Neural progenitor cell (in vitro differentiated cells): ENCODE data around the gene YBX2. TPM values are rescaled to one million over a fixed set of nuclear protein-coding genes. Genes with fewer than 3 reads are reported as not detected.
"Not testable (repeated sequence)": the region's sequence is repeated elsewhere in the genome, so short reads cannot be mapped to it uniquely, and the experiment has no call there.

Source experiments
- DNase-seq: peaks from one replicate; pipeline ENCODE4 v3.0.0-alpha.2; 2016; ENCODE audit warnings: low spot score
- H2AFZ ChIP-seq: fragments of 200-600 bp; sonication (generic); replicated peaks from 2 replicates; pipeline ENCODE4 v1.6.1; 2016; ENCODE audit warnings: antibody characterized with exemption
- H3F3A ChIP-seq: fragments of 200-600 bp; sonication (generic); 2 replicates; pipeline ENCODE4 v1.6.1; 2016; ENCODE audit warnings: antibody characterized with exemption, low read depth
- H3K27ac ChIP-seq: fragments of 200-600 bp; sonication (generic); 2 replicates; pipeline ENCODE4 v1.5.1; 2016; ENCODE audit warnings: mild to moderate bottlenecking
- H3K27me3 ChIP-seq: fragments of 200-600 bp; sonication (generic); 2 replicates; pipeline ENCODE4 v1.6.1; 2016; ENCODE audit warnings: mild to moderate bottlenecking, moderate library complexity
- H3K36me3 ChIP-seq: fragments of 200-600 bp; sonication (generic); 2 replicates; pipeline ENCODE4 v1.5.1; 2016
- H3K4me1 ChIP-seq: fragments of 200-600 bp; sonication (generic); 2 replicates; pipeline ENCODE4 v1.6.1; 2016; ENCODE audit warnings: mixed run types
- H3K4me2 ChIP-seq: fragments of 200-600 bp; sonication (generic); 2 replicates; pipeline ENCODE4 v1.6.1; 2016
- H3K4me3 ChIP-seq: fragments of 200-600 bp; sonication (generic); 2 replicates; pipeline ENCODE4 v1.5.1; 2016
- H3K79me2 ChIP-seq: fragments of 200-600 bp; sonication (generic); 2 replicates; pipeline ENCODE4 v1.6.1; 2016; ENCODE audit warnings: low read depth
- H3K9ac ChIP-seq: fragments of 200-600 bp; sonication (generic); 2 replicates; pipeline ENCODE4 v1.6.1; 2016
- H3K9me3 ChIP-seq: fragments of 200-600 bp; sonication (generic); 2 replicates; pipeline ENCODE4 v1.5.1; 2016; ENCODE audit warnings: low read depth
- H4K20me1 ChIP-seq: fragments of 200-600 bp; sonication (generic); 2 replicates; pipeline ENCODE4 v1.6.1; 2016; ENCODE audit warnings: low read depth
- H3K27ac Mint-ChIP-seq: 3 replicates; pipeline ENCODE4 v1.8.0; 2021; ENCODE audit warnings: mixed read lengths
- H3K27me3 Mint-ChIP-seq: 2 replicates; pipeline ENCODE4 v1.8.0; 2022; ENCODE audit warnings: low read depth, mild to moderate bottlenecking, inconsistent platforms, moderate library complexity, mixed read lengths; ENCODE audit not compliant: insufficient read depth
- H3K36me3 Mint-ChIP-seq: 3 replicates; pipeline ENCODE4 v1.8.0; 2021; ENCODE audit warnings: mixed read lengths
- H3K4me1 Mint-ChIP-seq: 3 replicates; pipeline ENCODE4 v1.8.0; 2021; ENCODE audit warnings: mixed read lengths
- H3K4me3 Mint-ChIP-seq: 3 replicates; pipeline ENCODE4 v1.8.0; 2021; ENCODE audit warnings: mild to moderate bottlenecking, moderate library complexity, mixed read lengths
- H3K9me3 Mint-ChIP-seq: 3 replicates; pipeline ENCODE4 v1.8.0; 2020; ENCODE audit warnings: mixed read lengths
- EZH2 ChIP-seq: fragments of 200-600 bp; sonication (generic); IDR thresholded peaks from 2 replicates; pipeline ENCODE4 v1.6.1; 2017; ENCODE audit warnings: antibody characterized with exemption, mild to moderate bottlenecking, moderate library complexity
- EZH2phosphoT487 ChIP-seq: fragments of 200-600 bp; sonication (generic); IDR thresholded peaks from 2 replicates; pipeline ENCODE4 v1.6.1; 2017; ENCODE audit warnings: antibody characterized with exemption
- total RNA-seq: library from RNA; depleted of rRNA; stranded (reverse); fragments of >200 nt; gene quantifications from 2 replicates; pipeline ENCODE4 v1.2.3, GENCODE V29; 2015; ENCODE audit warnings: low replicate concordance
- TF ChIP-seq, protein P1 (sequence below): fragments of 200-600 bp; sonication (generic); IDR thresholded peaks from 2 replicates; pipeline ENCODE4 v1.5.1; 2017; ENCODE audit warnings: antibody characterized with exemption, mild to moderate bottlenecking

YBX2 gene
- total RNA-seq, 1 donor from 2014 or later: 2.7 TPM

DNA sequence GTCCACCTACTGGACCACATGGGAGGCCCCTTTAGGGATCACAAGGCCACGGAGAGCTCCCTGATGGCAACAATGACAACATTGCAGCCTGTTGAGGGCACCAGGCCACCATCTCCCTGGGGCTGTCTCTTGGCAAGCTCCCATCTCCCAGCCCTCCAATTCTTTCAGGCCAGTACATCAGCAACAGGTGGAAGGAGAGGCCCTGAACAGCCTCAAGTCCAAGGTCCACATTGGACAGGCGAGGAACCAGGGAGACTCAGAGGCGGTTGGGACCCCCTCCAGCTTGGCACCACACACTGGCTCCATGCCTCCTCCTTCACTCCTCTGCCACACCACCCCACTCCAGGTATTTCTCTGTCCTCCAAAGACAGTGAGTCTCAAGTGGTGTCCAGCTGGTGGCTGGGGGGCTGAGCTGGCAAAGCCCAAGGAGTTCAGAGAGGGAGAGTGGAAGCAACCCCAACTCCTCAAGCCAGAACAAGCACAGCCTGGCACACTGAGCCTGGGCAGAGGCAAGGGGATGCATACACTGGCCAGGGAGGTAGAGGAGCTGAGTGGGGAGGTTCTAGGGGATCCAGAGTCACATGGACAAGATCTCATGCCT lies 40.6 kb upstream of the YBX2 start:
- H3K4me2 ChIP-seq: no peak overlapping the region
- H3K4me3 Mint-ChIP-seq: peak overlapping the region; percentile 33
- H3K4me3 ChIP-seq: no peak overlapping the region
- TF ChIP-seq EZH2phosphoT487 (no peak), EZH2 (no peak)
- TF ChIP-seq, protein P1, sequence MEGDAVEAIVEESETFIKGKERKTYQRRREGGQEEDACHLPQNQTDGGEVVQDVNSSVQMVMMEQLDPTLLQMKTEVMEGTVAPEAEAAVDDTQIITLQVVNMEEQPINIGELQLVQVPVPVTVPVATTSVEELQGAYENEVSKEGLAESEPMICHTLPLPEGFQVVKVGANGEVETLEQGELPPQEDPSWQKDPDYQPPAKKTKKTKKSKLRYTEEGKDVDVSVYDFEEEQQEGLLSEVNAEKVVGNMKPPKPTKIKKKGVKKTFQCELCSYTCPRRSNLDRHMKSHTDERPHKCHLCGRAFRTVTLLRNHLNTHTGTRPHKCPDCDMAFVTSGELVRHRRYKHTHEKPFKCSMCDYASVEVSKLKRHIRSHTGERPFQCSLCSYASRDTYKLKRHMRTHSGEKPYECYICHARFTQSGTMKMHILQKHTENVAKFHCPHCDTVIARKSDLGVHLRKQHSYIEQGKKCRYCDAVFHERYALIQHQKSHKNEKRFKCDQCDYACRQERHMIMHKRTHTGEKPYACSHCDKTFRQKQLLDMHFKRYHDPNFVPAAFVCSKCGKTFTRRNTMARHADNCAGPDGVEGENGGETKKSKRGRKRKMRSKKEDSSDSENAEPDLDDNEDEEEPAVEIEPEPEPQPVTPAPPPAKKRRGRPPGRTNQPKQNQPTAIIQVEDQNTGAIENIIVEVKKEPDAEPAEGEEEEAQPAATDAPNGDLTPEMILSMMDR: no peak
- H3K4me1 Mint-ChIP-seq: peaks cover 19% of the 10 kb centered on the region
- no peak overlapping the region for H3K27ac ChIP-seq
- H3K9me3 ChIP-seq: no peaks in the 10 kb centered on the region
- no peak overlapping the region for H3K9ac ChIP-seq
- H3K36me3 Mint-ChIP-seq: no peaks in the 10 kb centered on the region
- H3K27me3 Mint-ChIP-seq: peaks cover 8% of the 10 kb centered on the region
- H4K20me1 ChIP-seq: no peaks in the 10 kb centered on the region
- no peak for DNase-seq
- no peaks in the 10 kb centered on the region for H3K36me3 ChIP-seq
- H3K4me1 ChIP-seq: peaks cover 13% of the 10 kb centered on the region
- H3F3A ChIP-seq: peaks cover 24% of the 10 kb centered on the region
- no peaks in the 10 kb centered on the region for H3K27me3 ChIP-seq
- no peaks in the 10 kb centered on the region for H3K9me3 Mint-ChIP-seq
- peak overlapping the region; percentile 72 for H3K27ac Mint-ChIP-seq
- H2AFZ ChIP-seq: no peak overlapping the region
- H3K79me2 ChIP-seq: no peaks in the 10 kb centered on the region

DNA sequence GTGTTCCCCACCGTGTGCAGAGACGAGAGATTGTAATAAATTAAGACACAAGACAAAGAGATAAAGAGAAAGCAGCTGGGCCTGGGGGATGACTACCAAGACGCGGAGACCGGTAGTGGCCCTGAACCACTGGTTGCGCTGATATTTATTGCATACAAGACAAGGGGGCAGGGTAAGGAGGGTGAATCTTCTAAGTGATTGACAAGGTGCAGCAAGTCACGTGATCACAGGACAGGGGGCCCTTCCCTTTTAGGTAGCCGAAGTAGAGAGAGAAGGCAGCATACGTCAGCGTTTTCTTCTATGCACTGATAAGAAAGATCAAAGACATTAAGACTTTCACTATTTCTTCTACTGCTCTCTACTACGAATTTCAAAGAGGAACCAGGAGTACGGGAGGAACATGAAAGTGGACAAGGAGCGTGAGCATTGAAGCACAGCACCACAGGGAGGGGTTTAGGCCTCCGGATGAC lies 38.2 kb upstream of the YBX2 start:
- H3F3A ChIP-seq: peaks cover 31% of the 10 kb centered on the region
- not testable (repeated sequence) for H3K9ac ChIP-seq, H4K20me1 ChIP-seq, H3K36me3 ChIP-seq, H3K4me3 Mint-ChIP-seq, H3K4me3 ChIP-seq, H3K27ac ChIP-seq, H2AFZ ChIP-seq, H3K27me3 ChIP-seq, H3K36me3 Mint-ChIP-seq, H3K9me3 Mint-ChIP-seq, H3K9me3 ChIP-seq, DNase-seq, H3K4me2 ChIP-seq
- H3K27ac Mint-ChIP-seq: peak overlapping the region; percentile 46
- H3K4me1 Mint-ChIP-seq: peaks cover 33% of the 10 kb centered on the region
- H3K27me3 Mint-ChIP-seq: peaks cover 17% of the 10 kb centered on the region
- H3K79me2 ChIP-seq: peaks cover 13% of the 10 kb centered on the region
- H3K4me1 ChIP-seq: peaks cover 21% of the 10 kb centered on the region

DNA sequence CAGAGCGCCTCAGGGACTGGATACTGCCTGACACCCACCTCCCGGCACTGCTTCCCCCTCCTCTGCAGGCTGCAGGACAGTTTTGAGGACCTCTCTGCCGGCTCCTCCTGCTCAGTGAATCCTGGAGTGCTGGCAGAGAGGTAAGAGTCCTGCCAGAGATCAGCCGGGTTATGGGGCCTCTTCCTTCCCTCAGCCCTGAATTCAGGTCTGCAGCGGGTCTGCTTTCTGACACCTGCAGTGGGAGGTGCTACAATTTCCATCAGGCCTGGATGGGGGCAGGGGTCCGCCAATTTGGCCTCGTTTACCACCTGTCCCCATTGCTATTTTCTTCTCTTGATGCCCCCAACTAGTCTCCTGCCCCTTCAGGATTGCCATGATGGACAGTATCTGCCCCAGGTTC lies 37.7 kb upstream of the YBX2 start:
- Histone ChIP-seq H3K4me1 (peaks cover 21% of the 10 kb centered on the region), H3K27me3 (no peaks in the 10 kb centered on the region), H3K4me2 (no peak overlapping the region), H3K27ac (no peak overlapping the region), H4K20me1 (no peaks in the 10 kb centered on the region), H3K9ac (no peak overlapping the region), H3F3A (peaks cover 25% of the 10 kb centered on the region), H3K36me3 (no peaks in the 10 kb centered on the region), H3K9me3 (no peaks in the 10 kb centered on the region), H3K79me2 (peaks cover 18% of the 10 kb centered on the region), H2AFZ (no peak overlapping the region), H3K4me3 (no peak overlapping the region)
- DNase-seq: no peak
- peaks cover 32% of the 10 kb centered on the region for H3K4me1 Mint-ChIP-seq
- peaks cover 17% of the 10 kb centered on the region for H3K27me3 Mint-ChIP-seq
- H3K4me3 Mint-ChIP-seq: peak overlapping the region; percentile 54
- peak overlapping the region; percentile 46 for H3K27ac Mint-ChIP-seq
- TF ChIP-seq, protein P1: no peak
- TF ChIP-seq EZH2phosphoT487: no peak
- no peak for TF ChIP-seq EZH2
- no peaks in the 10 kb centered on the region for H3K9me3 Mint-ChIP-seq
- H3K36me3 Mint-ChIP-seq: no peaks in the 10 kb centered on the region

DNA sequence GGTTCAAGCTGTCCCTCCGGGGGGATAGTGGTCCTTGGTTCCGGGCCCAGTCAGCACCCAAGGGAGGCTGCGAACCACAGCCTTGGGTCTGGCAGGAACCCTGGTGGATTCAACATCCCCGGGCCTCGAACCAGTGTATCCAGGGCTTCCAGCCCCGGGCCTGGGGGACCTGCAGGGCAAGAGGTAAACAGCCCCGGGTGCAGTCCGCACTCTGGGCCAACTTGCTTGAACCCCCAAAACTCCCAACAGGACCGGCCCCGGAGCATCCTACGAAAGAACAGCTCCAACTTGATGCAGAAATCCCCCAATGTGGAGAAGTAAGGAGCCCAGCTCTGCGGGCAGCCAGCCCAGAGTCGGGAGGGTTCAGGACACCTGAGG lies 36.2 kb upstream of the YBX2 start:
- H3K27me3 ChIP-seq: no peaks in the 10 kb centered on the region
- H3K27ac ChIP-seq: peak overlapping the region; percentile 79
- Mint-ChIP-seq H3K4me3 (peak overlapping the region; percentile 94), H3K27me3 (peaks cover 17% of the 10 kb centered on the region), H3K27ac (peak overlapping the region; percentile 34), H3K36me3 (peaks cover 2% of the 10 kb centered on the region), H3K4me1 (peaks cover 28% of the 10 kb centered on the region), H3K9me3 (no peaks in the 10 kb centered on the region)
- TF ChIP-seq EZH2phosphoT487: no peak
- TF ChIP-seq EZH2: no peak
- TF ChIP-seq, protein P1: no peak
- no peak overlapping the region for H3K9ac ChIP-seq
- H4K20me1 ChIP-seq: no peaks in the 10 kb centered on the region
- no peaks in the 10 kb centered on the region for H3K9me3 ChIP-seq
- H3K79me2 ChIP-seq: peaks cover 20% of the 10 kb centered on the region
- H3F3A ChIP-seq: peaks cover 22% of the 10 kb centered on the region
- peaks cover 14% of the 10 kb centered on the region for H3K4me1 ChIP-seq
- peak overlapping the region; percentile 86 for H2AFZ ChIP-seq
- H3K4me3 ChIP-seq: peak overlapping the region; percentile 94
- DNase-seq: no peak
- no peaks in the 10 kb centered on the region for H3K36me3 ChIP-seq
- H3K4me2 ChIP-seq: peak overlapping the region; percentile 74
